Measurements from ENCODE around the gene TERF2IP.
A peak's percentile ranks its signal among the peaks of the same experiment; 100 is the strongest.

The TERF2IP gene, protein sequence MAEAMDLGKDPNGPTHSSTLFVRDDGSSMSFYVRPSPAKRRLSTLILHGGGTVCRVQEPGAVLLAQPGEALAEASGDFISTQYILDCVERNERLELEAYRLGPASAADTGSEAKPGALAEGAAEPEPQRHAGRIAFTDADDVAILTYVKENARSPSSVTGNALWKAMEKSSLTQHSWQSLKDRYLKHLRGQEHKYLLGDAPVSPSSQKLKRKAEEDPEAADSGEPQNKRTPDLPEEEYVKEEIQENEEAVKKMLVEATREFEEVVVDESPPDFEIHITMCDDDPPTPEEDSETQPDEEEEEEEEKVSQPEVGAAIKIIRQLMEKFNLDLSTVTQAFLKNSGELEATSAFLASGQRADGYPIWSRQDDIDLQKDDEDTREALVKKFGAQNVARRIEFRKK

DNA sequence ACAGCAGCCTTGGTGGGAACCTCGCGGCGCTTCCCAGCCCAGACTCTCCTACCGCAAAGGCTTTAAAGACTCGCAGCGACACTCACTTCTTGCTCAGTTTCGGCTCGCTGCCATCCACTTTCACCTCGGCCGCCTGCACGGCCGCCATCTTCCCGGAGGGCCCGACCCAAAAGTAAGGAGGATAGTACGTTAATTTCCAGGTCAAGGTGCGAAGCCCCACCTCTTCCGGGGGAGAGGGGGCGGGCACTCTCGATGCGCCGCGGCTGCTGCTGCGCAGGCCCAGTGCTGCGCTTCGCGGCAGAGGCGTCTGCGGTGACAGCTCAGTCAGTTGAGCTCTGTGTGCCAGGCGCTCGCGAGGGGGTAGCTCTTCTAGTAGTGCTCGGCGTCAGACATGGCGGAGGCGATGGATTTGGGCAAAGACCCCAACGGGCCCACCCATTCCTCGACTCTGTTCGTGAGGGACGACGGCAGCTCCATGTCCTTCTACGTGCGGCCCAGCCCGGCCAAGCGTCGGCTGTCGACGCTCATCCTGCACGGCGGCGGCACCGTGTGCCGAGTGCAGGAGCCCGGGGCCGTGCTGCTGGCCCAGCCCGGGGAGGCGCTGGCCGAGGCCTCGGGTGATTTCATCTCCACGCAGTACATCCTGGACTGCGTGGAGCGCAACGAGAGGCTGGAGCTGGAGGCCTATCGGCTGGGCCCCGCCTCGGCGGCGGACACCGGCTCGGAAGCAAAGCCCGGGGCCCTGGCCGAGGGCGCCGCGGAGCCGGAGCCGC is at the start of gene TERF2IP, which contains the start of gene KARS1:
Gene TERF2IP (plus strand): TSS at position 282 of the 773 bp plus-strand sequence. CDS start 110 bp downstream, at position 392.
Gene KARS1 (minus strand): TSS at position 174 of the 773 bp plus-strand sequence. CDS start 26 bp downstream, at position 148.
- DNase-seq = peak; percentile 93

DNA sequence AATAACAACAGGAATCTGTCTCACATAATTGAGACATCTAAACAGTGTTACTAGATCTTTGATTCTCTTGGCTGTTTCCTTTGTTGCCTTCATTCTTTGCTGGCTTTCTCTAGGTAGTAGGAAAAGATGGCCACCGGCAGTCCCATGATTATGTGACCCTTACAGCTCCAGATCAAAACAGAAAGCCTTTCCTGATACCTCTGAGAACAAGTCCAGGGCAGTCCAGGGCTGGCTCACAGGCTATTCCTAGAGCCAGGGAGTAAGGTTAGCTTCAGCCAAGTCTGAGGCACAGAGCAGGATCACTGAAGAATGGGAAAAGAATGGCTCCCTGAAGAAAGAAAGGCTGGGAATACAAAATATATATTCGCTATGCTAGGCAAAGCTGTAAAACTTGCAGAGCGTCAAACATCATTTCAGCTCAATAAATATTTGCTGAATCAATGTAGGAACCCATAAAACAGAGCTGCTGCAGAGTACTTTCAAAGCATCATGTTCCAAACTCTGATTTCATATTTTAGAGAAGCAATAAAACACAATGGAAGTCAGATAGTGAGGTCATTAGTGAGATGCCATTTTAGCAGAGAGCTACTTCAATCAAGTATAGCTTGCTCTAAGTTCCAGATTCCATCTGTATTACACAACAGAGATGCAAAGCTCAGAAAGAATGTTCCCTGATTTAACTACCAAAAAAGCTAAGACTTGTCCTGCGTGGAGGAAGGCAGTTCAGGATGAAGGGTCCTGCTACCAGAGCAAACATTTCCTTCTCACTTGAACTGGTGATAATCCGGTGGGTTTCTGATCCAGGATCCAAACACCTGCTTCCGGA is 47.9 kb upstream of the TERF2IP start:
- DNase-seq = no peak

DNA sequence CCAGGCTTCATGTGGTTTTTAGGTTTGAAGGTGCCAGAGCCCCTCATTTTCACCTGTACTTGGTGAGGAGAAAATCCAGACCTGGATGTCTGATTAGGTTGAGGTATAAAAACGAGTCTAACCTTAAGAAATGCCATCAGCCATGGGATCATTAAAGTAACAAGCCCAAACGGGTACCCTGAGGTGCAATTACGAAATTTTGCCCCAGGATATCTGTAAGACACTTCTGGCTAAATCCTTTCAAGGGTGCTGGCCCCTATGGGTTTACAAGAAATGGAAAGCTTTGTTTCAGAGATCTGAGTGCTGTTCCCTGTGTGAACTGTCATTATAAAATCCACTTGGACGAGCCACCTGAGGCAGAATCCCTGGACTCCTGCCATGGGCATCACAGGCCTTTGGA is 44.3 kb upstream of the TERF2IP start:
- no peak for DNase-seq

DNA sequence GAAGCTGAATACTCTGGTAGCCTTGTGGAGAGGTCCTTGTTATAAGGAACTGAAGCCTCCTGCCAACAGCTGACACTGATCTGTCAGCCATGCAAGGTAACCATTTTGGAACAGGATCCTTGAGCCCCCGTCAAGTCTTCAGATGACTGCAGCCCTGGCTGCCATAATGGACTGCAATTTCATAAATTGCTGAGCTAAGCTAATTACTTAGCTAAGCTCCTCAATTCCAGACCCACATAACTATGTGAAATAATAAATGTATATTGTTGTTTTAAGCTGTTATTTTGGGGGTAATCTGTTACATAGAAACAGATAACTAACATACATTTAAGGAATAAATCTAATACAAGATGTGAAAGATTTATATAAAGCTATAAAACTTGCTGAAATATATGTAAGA is 41.1 kb upstream of the TERF2IP start:
- DNase-seq = no peak

DNA sequence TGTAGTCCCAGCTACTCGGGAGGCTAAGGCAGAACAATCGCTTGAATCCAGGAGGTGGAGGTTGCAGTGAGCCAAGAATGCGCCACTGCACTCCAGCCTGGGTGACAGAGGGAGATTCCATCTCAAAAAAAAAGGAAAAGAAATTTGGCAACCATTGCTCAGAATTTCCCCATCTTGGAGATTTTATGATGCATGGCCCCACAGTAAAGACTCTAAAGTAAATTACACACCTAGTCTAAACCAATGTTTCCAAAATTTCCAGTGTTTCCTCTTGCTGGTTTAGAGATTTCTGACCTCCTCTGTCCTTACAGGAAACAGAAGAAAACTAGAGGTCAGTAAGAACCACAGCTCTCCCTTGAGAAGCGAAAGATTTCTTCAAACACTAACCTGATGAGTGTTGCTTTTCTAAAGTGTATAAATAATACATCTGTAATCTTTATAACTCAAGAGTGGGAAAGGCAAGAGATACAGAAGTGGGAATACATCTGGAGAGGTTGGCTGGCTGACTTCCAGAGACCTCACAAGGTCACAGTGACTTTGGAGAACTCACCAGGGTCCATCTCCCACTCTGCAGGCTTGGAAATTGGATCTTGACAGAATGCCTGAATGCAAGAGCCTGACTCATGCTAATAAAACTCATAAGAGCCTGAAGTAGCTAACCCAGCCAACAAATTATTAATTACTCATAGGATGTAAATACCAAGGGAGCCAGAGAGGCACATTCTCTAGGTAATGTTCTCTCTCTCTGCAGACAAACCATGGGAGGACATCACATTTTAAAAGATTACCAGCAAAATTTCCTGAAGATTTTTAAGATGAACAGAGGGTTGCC is 33.3 kb upstream of the TERF2IP start:
- DNase-seq = no peak

DNA sequence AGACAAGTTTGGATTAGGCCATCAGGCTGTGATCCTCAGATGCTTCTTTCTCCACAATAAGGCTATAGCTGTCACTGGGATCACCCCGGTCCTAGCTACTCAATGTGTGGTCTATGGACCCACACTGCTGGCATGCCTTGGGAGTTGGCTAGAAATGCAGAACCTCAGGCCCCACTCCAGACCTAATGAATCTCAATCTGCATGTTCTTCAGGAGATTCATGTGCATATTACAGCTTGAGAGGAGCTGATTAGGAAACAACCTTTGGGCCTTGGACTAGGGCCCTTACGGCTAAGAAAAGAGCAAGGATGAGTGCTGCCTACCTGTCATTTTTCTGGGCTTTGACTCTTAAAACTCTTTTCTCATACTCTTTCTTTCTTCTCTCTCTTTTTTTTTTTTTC is 32.0 kb upstream of the TERF2IP start:
- DNase-seq = no peak

DNA sequence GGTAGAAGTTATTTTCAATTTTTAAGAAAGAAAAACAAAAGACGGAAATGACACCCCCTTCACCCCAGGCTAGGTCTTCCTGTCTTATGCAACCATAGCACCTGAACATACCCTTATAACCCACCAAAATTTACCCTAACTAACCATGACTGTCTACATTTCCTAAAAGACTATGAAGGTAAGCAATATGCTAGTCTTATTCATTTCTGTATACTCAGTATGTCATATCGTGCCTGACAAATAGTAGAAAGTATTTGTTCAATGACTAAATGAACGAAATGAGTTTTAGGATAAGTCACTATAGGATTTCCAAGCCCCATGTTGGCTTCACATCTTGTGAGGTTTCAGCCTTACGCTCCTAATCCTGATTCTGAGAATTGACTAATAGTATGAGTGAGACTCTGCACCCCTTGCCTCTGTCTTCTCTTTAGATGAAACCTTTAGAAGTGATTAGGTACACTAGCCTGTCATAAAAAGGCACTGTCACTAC is 31.0 kb upstream of the TERF2IP start:
- DNase-seq = no peak

DNA sequence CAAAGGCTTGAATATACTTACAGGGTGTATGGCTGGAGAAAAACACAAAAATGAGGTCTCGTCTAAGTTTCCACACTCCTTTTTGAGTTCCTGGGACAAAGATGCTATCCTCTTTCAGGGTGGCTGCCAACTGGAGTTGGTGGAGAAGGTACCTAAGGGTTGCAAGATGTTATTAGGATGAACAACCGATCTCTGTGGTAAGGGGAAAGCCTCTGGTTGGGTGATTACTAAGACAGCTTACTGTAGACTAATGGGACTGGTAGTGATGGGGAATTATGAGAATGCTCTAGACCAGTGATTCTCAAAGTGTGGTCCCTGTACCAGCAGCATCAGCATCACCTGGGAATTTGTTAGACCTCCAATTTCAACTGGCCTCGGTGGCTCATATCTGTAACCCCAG is 30.5 kb upstream of the TERF2IP start:
- no peak for DNase-seq

DNA sequence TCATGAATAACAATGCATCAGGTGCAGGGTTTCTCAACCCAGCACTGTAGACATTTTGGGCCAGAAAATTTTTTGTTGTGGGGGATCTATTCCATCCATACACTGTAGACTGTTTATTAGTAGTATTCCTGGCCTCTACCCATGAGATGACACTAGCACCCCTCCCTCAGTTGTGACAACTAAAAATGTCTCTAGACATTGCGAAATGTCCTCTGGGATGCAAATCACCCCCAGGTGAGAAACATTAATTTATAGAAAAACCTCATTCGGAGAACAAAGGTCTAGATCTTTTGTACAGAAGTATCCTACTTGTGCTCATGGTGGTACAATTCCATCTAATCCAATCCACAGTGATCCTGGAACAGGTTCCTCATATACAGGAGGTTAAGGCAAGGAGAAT is 28.8 kb upstream of the TERF2IP start:
- DNase-seq = no peak

DNA sequence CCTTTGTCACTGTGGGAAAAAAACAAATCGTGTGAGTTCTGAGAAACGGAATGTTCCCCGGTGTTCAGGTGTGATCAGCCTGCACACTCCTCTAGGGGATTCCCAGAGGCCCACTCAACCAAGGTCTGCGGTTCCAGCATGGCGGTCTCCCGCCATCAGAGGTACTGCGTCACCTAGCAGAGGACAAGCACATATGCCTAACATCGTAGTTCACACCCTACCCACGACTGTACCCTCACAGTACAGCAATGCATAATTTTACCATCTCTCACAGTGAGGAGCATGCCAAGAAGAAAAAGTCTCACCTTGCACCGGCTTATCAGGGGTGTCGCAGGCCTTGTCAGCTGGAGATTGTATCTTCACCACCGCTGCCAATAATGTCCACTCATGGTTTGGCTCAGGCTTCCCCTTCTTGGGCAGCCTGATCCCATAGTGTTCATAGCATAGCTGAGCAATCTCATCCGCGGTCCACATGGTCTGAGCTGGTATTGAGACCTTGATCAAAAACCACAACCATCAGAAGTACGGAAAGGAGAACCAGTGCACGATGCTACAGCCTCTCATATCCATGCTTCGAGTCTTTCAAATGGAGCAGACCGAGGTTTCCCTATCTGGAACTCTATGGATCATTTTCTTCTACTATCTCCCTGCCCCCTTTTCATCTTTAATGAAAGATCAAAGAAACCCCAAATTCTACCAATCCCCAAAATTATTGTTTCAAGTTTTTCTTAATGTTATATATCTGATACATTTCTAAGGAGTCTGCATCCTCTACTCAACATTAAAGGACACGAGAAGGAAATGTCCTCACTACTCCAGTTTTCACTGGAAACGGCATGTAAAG is 27.0 kb upstream of the TERF2IP start:
- peak; percentile 18 for DNase-seq

DNA sequence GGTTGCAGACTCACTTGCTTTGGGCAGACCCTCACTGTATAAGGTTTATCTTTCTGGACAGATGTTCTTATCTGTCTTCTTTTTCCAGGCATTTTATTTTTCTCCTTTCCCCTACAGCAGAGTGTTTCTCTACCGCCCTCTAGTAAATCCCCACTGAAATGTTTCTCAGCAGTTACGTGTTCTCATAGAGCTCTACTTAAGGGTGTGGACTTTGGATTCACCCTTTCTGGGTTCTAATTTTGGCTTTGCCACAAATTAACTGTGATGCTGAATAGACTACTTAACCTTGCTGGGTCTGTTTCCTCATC is 26.4 kb upstream of the TERF2IP start:
- no peak for DNase-seq

DNA sequence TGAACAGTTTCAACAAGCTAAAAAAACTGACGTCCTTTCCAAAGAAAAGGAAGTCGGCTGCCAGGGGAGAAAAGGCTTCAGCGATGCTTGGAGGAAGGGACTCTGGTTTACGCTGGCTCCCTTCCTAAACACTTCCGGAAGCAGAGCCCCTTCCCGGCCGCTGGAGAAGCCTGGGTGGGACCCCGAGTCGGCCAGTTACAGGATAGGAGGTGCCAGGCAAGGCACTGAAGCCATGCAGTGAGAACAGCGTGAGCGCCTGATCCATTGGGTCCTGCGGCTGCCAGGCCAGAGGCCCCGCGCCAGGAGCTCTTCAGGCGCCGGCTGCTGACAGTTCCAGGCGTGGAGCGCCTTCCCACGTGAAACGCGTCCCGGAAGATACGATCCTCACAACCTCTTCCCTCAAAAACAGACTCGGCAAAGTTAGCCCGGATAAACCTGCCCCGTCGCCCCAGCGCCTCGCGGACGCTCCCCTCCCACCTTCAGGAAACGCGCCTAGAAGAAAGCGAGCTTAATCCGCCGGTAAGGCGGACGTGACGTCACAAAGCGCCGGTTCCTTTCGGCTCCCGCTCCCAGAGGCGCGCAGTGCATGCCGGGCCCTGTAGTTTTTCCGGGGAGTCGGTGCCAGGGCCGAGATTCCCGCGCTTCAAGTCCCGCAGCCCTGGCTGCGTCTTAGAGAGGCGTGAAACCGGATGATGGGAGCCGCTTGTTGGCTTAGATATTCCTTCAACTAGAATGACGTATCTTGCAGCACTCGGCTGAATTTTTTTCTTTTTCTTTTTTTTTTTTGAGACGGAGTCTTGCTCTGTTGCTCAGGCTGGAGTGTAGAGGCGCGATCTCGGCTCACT is 24.6 kb upstream of the TERF2IP start, which contains the start of gene ADAT1:
Gene ADAT1 (minus strand): TSS at position 521 of the 845 bp plus-strand sequence. CDS start 2,482 bp downstream, outside the sequence.
- DNase-seq = peak; percentile 98

DNA sequence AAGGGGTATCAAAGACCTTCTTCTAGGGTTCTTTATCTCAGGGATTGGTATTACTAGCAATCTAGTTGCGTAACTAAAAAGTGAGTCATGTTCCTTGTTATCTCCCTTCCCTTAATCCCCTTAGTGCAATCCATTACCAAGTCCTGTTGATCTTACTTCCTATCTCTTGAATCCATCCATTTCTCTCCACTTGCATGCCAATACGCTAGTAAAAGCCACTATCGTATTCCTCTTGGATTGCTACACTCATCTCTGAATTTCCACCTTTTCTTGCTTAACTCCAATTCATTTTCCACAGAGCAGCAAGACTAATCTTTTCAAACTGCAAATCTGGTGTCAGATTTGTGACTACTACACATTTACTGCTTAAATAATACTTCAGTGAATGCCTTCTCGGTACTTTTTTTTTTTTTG is 22.6 kb upstream of the TERF2IP start:
- DNase-seq = no peak

DNA sequence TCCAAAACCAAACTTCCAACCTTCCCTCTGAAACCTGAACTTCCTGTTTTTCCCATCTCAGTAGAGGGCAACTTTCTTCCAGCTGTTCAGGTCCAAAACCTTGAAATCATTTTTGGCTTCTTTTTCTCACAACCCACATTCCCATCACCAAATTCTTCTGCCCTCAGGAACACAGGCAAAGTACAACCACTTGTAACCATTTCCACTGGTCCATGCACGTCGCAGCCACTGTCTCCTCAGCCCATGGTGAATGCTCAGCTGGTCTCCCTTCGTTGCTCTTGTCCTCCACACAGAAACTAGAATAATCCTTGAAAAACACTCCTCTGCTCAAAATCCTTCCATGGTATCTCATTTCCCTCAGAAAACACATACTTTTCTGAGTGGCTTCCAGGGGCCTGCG is 20.8 kb upstream of the TERF2IP start:
- DNase-seq = no peak

DNA sequence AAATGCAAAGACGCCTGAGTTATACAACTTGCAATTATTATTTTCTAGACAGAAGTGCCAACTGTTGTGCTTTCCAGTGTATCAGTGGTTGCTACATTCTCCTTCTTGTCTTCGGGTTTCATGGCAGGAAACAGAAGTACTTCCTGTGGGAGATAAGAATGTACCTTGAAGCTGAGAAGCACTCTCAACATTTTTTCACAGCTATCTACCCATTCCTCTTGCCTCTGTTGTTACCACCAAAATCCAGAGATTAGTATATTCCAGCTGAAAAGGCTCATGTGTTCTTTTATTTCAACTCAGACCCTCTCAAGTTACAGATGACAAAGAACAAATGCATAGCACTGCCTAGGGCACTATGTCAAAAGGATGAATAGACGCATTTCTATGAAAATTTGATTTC is 19.7 kb upstream of the TERF2IP start:
- no peak for DNase-seq

DNA sequence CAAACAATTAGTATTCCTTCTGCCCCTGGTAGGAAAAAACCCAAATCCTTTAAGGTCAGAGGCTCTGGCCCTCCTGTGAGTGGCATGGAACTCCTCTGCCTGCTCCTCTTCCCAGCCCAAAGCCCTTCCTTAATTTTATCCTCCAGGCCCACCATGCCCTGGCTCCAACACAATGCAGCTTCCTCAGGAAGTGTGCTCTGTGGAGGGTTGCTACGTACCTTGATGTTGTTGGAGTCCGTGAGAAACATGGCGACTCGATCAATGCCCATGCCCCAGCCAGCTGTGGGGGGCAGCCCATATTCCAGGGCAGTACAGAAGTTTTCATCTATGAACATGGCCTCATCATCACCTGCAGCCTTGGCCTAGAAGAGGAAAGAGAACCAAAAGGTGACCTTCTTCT is 19.2 kb upstream of the TERF2IP start:
- no peak for DNase-seq

DNA sequence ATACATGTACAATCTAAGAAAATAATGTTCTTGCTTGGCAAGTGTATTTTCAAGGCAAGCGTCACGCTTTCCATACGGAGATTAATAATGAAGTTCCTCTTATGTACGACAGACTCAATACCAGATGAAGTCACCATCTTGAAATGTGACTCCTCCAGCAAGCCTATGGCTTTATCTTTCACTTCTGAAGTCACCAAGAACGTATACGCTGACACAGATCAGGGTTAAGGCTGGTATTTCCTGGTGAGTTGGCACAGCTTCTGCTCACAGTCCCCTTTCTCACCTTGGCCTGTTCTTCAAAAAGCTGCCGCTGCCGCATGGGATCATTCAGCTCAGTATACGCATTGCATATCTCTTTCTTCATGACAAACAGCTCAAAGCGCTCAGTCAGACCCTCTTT is 18.4 kb upstream of the TERF2IP start:
- DNase-seq = no peak

DNA sequence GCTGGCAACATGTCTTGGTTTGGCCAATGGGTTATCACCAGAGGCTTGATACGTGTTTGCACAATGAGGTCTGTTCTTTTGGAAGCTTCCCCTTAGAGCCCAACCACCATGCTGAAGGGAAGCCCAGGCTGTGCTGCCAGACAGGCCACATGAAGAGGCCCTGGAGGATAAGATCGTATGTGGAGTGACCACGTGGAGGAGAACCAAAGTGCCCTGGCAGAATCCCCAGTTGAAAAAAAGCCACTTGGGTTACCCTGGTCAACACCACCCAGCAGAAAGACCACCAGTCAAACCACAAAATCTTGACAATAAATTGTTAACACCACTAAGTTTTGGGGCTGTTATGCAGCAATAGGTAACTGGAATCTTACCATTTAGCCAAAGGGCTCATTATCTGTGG is 17.5 kb upstream of the TERF2IP start:
- no peak for DNase-seq

DNA sequence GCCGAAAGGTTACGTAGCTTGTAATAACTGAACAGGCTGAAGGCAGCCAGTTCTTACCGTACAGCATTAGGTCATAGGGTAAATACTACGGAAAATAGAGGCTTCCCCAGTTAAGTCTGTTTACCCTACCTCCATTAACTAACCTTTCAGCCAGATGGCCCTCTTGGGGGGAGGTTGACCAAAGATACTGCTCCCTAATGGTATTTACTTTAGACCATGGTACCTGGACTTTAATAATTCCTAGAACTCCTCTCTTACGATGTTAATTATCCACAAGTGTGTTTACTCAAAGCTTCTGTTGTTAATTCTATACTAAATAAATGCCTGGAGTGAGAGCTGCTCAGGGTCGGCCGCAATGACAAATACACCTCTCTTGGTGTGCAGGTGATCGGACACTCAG is 14.7 kb upstream of the TERF2IP start:
- no peak for DNase-seq

DNA sequence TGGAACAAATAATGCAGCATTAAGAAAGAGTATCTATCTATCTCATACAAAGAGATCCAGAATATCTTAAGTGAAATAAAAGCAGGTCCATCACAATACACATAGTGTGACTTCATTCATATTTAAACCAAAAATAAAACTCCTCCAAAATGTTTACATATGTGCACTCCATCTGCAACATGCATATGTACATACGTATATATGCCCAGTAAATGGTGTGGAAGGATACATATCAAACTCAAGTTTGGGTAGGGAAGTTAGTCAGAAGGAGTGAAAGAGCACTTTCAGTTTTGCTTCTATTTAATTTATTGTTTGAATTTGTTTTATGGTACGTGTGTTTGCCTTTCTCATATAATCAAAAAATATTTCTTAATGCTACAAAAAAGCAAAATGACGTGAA is 12.5 kb upstream of the TERF2IP start:
- DNase-seq = no peak
